B cell (primary cell): ENCODE data around the gene MED8.

ENCODE experiments used
- CTCF ChIP-seq: fragments of 200-600 bp; IDR thresholded peaks from one replicate; pipeline ENCODE4 v1.8.0; 2022; ENCODE audit warnings: antibody characterized with exemption, mild to moderate bottlenecking
- EZH2 ChIP-seq: IDR thresholded peaks from 2 replicates; pipeline ENCODE4 v1.6.1; 2012; ENCODE audit warnings: borderline replicate concordance, low read depth, mild to moderate bottlenecking, moderate library complexity, low read length; ENCODE audit not compliant: insufficient read depth, poor library complexity, severe bottlenecking

GRCh38 chr1:43405219-43405875 is 15.7 kb upstream of the MED8 start:
- TF ChIP-seq CTCF: no peak
- TF ChIP-seq EZH2: no peak
